Measurements from ENCODE around the gene RASA3. TPM values are rescaled to one million over a fixed set of nuclear protein-coding genes. Genes with fewer than 3 reads are reported as not detected.
A peak's percentile ranks its signal among the peaks of the same experiment; 100 is the strongest.

The RASA3 gene
- total RNA-seq, 1 experiment from 2014 or later, result 9.1 TPM

- TF ChIP-seq EZH2phosphoT487 (IDR thresholded peaks at IDR 0.05; ENCODE audit: borderline replicate concordance, low read length) (no peak), EZH2 (IDR thresholded peaks at IDR 0.05; ENCODE audit: low read length, unreplicated experiment) (no peak), CTCF (conservative IDR thresholded peaks at IDR 0.05; ENCODE audit: low read depth, low read length) (peak; percentile 81)
- ATAC-seq, result peak; percentile 96
- no peaks in the 10 kb centered on the region for H3K27me3 ChIP-seq (ENCODE audit: low read length)
- H3F3A ChIP-seq (ENCODE audit: low read length, unreplicated experiment), result no peaks in the 10 kb centered on the region
- peak; percentile 85 for DNase-seq
- H4K20me1 ChIP-seq (ENCODE audit: low read length), result no peaks in the 10 kb centered on the region
- intact Hi-C loops (cut with micrococcal nuclease), result loop anchor here (1.0 to 2.0 kb wide), 2 partner anchors 64 to 167 kb away; no protein-coding TSS in a partner anchor
- no peak overlapping the region for H3K27ac ChIP-seq (ENCODE audit: low read length)
- H3K36me3 ChIP-seq (ENCODE audit: low read depth, low read length), result no peaks in the 10 kb centered on the region
- no peak overlapping the region for H3K9ac ChIP-seq (ENCODE audit: low read length)
- 0 out of 2 replicates have a peak overlapping the region, but pooled peaks have one; percentile 22 for H2AFZ ChIP-seq (ENCODE audit: low read length)
- H3K4me3 ChIP-seq (ENCODE audit: low read length), result no peak overlapping the region
- no TSS peak for BruUV-seq (replicated peaks)
- ChIA-PET CTCF (no interaction called here), POLR2A (ENCODE audit: unreplicated experiment) (no interaction called here)
- H3K4me1 ChIP-seq (ENCODE audit: insufficient read depth, low read length), result no peaks in the 10 kb centered on the region
- H3K9me2 ChIP-seq (replicated peaks; ENCODE audit: low read length), result no peaks in the 10 kb centered on the region
- H3K4me2 ChIP-seq (ENCODE audit: low read length), result peak overlapping the region; percentile 47; the same call in 1 of the 2 replicates
- H3K79me2 ChIP-seq (ENCODE audit: low read length), result no peaks in the 10 kb centered on the region
- no peaks in the 10 kb centered on the region for H3K9me3 ChIP-seq (ENCODE audit: low read length)
Observed at GRCh38 chr13:113951246-113951999, 181.0 kb downstream of the RASA3 start.

DNA sequence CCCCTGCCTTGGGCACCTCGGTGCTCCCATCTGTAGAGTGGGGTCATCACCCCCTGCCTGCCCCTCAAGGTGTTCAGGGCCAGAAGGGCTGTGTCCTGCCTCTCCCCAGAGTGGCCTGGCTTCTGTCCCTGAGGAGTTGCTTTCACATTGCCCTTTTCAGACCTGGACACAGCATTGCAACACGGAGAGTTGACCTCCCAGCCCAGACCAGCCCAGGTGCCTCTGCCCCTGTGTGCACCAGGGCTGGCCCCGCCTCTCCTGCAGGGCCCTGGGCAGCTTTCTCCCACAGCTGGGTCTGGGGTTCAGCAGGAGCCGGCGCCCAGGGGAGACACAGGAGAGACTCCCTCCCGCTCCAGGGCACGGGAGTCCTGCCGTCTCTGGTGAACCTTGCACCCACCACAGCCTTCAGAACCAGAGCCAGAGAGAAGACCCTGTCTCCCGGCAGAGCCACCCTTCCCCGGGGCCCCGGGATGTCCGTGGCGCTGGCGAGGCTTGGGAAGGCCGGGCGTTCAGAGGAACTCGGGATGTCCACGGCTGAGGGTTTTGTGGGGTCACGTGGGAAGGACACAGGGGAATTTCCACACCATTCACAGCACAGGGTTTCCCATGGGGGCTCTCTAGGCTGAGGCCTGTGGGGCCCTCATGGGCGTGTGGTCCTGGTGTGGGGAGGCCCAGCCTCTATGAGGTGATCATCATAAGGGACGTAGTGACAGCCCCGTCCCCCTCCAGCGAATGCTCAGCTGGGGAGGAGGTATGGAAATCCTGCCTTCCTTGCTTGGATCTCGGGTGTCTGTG lies 181.8 kb downstream of the RASA3 start:
- H3K4me2 ChIP-seq (ENCODE audit: low read length), result 0 out of 2 replicates have a peak overlapping the region, but pooled peaks have one; percentile 22
- H3K36me3 ChIP-seq (ENCODE audit: low read depth, low read length), result no peaks in the 10 kb centered on the region
- intact Hi-C loops (cut with micrococcal nuclease), result loop anchor here (1.0 to 2.0 kb wide), 2 partner anchors 65 to 168 kb away; no protein-coding TSS in a partner anchor
- no TSS peak for BruUV-seq (replicated peaks)
- H4K20me1 ChIP-seq (ENCODE audit: low read length), result no peaks in the 10 kb centered on the region
- ChIA-PET CTCF (no interaction called here), POLR2A (ENCODE audit: unreplicated experiment) (no interaction called here)
- H3K27ac ChIP-seq (ENCODE audit: low read length), result no peak overlapping the region
- H3K9me2 ChIP-seq (replicated peaks; ENCODE audit: low read length), result no peaks in the 10 kb centered on the region
- ATAC-seq, result no peak
- no peak for DNase-seq
- H3K9me3 ChIP-seq (ENCODE audit: low read length), result no peaks in the 10 kb centered on the region
- no peaks in the 10 kb centered on the region for H3K4me1 ChIP-seq (ENCODE audit: insufficient read depth, low read length)
- H3K27me3 ChIP-seq (ENCODE audit: low read length), result no peaks in the 10 kb centered on the region
- no peaks in the 10 kb centered on the region for H3K79me2 ChIP-seq (ENCODE audit: low read length)
- H3K9ac ChIP-seq (ENCODE audit: low read length), result no peak overlapping the region
- no peaks in the 10 kb centered on the region for H3F3A ChIP-seq (ENCODE audit: low read length, unreplicated experiment)
- TF ChIP-seq CTCF (conservative IDR thresholded peaks at IDR 0.05; ENCODE audit: low read depth, low read length), result no peak
- no peak for TF ChIP-seq EZH2 (IDR thresholded peaks at IDR 0.05; ENCODE audit: low read length, unreplicated experiment)
- no peak for TF ChIP-seq EZH2phosphoT487 (IDR thresholded peaks at IDR 0.05; ENCODE audit: borderline replicate concordance, low read length)
- H2AFZ ChIP-seq (ENCODE audit: low read length), result no peak overlapping the region
- no peak overlapping the region for H3K4me3 ChIP-seq (ENCODE audit: low read length)
